Ovary (tissue), 3 donors: ENCODE data around the gene NRDE2.

Source experiments
- CTCF ChIP-seq, 3 donors: fragments of 450-650 bp in 2 of 3; fragments of 200-600 bp in 1 of 3; IDR thresholded peaks; one replicate each; pipeline versions ENCODE4 v1.5.1 to v1.8.0; 2016 to 2022; ENCODE audit warnings: antibody characterized with exemption in 3 of 3, mild to moderate bottlenecking in 1 of 3
- POLR2A ChIP-seq: fragments of 450-650 bp; IDR thresholded peaks from one replicate; pipeline ENCODE4 v1.6.1; 2017; ENCODE audit warnings: antibody characterized with exemption, mild to moderate bottlenecking, moderate library complexity
- donor health status: DM: no; HTN: no; CAD: no.

DNA sequence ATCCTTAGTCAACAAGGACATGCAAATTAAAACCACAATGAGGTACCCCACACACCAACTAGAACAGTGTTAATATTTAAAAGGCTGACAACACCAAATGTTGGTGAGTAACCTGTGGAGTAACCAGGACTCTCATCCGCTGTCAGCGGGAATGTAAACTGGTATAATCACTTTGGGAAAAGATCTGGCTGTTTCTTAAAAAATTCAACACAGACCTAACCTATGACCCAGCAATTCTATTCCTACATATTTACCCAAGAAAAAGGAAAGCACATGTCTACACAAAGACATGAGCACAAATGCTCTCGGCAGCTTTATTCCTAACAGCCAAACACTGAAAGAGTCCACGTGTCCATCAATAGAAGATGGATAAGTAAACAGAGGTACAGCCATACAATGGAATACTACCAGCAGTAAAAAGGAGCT, 26.6 kb downstream of the NRDE2 start:
- TF ChIP-seq CTCF (IDR thresholded peaks at IDR 0.05) (no peak), POLR2A (no peak)
